Gastroesophageal sphincter (tissue), 4 donors: ENCODE data around the gene SNRNP48. TPM values are rescaled to one million over a fixed set of nuclear protein-coding genes. Genes with fewer than 3 reads are reported as not detected.

Source experiments
- ATAC-seq: fragments of 150-250 bp; one replicate; pipeline ENCODE4 v1.9.1; 2016; ENCODE audit warnings: mild to moderate bottlenecking, moderate library complexity
- H3K27ac ChIP-seq, 4 donors: fragments of 200-600 bp; sonication (generic) in 3 of 4; 1 replicate in 3 of 4; 2 replicates in 1 of 4; pipeline ENCODE4 v1.5.1; 2016 to 2019
- H3K27me3 ChIP-seq: fragments of 200-600 bp; sonication (generic); one replicate; pipeline ENCODE4 v1.5.1; 2019
- H3K36me3 ChIP-seq, 2 donors: fragments of 200-600 bp; sonication (generic); one replicate each; pipeline ENCODE4 v1.5.1; 2019; ENCODE audit warnings: control low read depth in 1 of 2
- H3K4me1 ChIP-seq, 3 donors: fragments of 200-600 bp; sonication (generic); 1 replicate in 2 of 3; 2 replicates in 1 of 3; pipeline ENCODE4 v1.5.1; 2016 to 2019; ENCODE audit warnings: control low read depth in 2 of 3
- H3K4me3 ChIP-seq, 2 donors: fragments of 200-600 bp; sonication (generic); one replicate each; pipeline ENCODE4 v1.5.1; 2019; ENCODE audit warnings: mild to moderate bottlenecking in 1 of 2, moderate library complexity in 1 of 2
- H3K9me3 ChIP-seq, 3 donors: fragments of 200-600 bp; sonication (generic); one replicate each; pipeline ENCODE4 v1.5.1; 2017 to 2019; ENCODE audit warnings: control low read depth in 2 of 3
- CTCF ChIP-seq, 4 experiments: fragments of 200-600 bp in 2 of 4; fragments of 450-650 bp in 2 of 4; sonication (generic) in 1 of 4; IDR thresholded peaks; one replicate each; pipeline ENCODE4 v1.5.1; 2017 to 2019; ENCODE audit warnings: antibody characterized with exemption in 4 of 4, mild to moderate bottlenecking in 2 of 4, moderate library complexity in 2 of 4
- EP300 ChIP-seq: sonication (generic); formaldehyde crosslinking; IDR thresholded peaks from one replicate; pipeline ENCODE4 v1.6.1; 2017; ENCODE audit warnings: antibody characterized with exemption, mild to moderate bottlenecking
- POLR2A ChIP-seq, 2 donors: fragments of 450-650 bp; IDR thresholded peaks; one replicate each; pipeline ENCODE4 v1.6.1; 2017; ENCODE audit warnings: antibody characterized with exemption in 2 of 2, mild to moderate bottlenecking in 2 of 2, moderate library complexity in 1 of 2
- POLR2AphosphoS5 ChIP-seq: sonication (generic); formaldehyde crosslinking; IDR thresholded peaks from one replicate; pipeline ENCODE4 v1.6.1; 2017; ENCODE audit warnings: antibody characterized with exemption
- WGBS, 2 donors: methylation state at CpG; one replicate each; pipeline ENCODE4 v1.1.5; 2018; ENCODE audit warnings: low coverage in 1 of 2; 5-methylcytosine and 5-hydroxymethylcytosine counted together
- total RNA-seq, 4 donors: library from RNA; depleted of rRNA; stranded (reverse); fragments of >200 nt; gene quantifications; one replicate each; pipeline ENCODE4 v1.1.0, GENCODE V29; 2016

The SNRNP48 gene
- total RNA-seq, 4 donors from 2014 or later = 11.4 to 18.9 (median 13.9) TPM

GRCh38 chr6:7542874-7543624 is 46.9 kb upstream of the SNRNP48 start:
- 6 to 63% methylated on average over 6 to 19 of the region's 32 CpGs for WGBS, 2 donors
- ATAC-seq = peak; percentile 54

GRCh38 chr6:7543789-7544424 is 46.1 kb upstream of the SNRNP48 start:
- Histone ChIP-seq H3K4me3 (no peak overlapping the region), H3K27ac (no peak overlapping the region), H3K4me1 (peaks cover 0 to 29% (median 24%) of the 10 kb centered on the region in 3 donors), H3K9me3 (no peaks in the 10 kb centered on the region), H3K36me3 (no peaks in the 10 kb centered on the region), H3K27me3 (peaks cover 87% of the 10 kb centered on the region)
- WGBS, 2 donors = 30 to 63% methylated on average over 2 to 12 of the region's 13 CpGs
- ATAC-seq = no peak
- TF ChIP-seq EP300 (no peak), CTCF (IDR thresholded peaks at IDR 0.05) (no peak), POLR2A (IDR thresholded peaks at IDR 0.05) (no peak), POLR2AphosphoS5 (no peak)

More at GRCh38 chr6:7542874-7543624, 46.9 kb upstream of the SNRNP48 start:
- Histone ChIP-seq H3K27me3 (peaks cover 86% of the 10 kb centered on the region), H3K36me3 (no peaks in the 10 kb centered on the region), H3K9me3 (no peaks in the 10 kb centered on the region), H3K4me3 (peak overlapping the region; percentile 31 to 60), H3K27ac (peak overlapping the region in 3 of 4 donors; percentile 57 to 71 (median 57)), H3K4me1 (peaks cover 0 to 29% (median 24%) of the 10 kb centered on the region in 3 donors)
- TF ChIP-seq POLR2AphosphoS5 (no peak), CTCF (IDR thresholded peaks at IDR 0.05) (no peak), POLR2A (IDR thresholded peaks at IDR 0.05) (no peak), EP300 (no peak)

- no peak overlapping the region for H3K27ac ChIP-seq
- H3K4me3 ChIP-seq = no peak overlapping the region
- no peaks in the 10 kb centered on the region for H3K36me3 ChIP-seq
- TF ChIP-seq CTCF (IDR thresholded peaks at IDR 0.05) (no peak), POLR2A (IDR thresholded peaks at IDR 0.05) (no peak), EP300 (no peak), POLR2AphosphoS5 (no peak)
- H3K4me1 ChIP-seq = peaks cover 0 to 29% (median 24%) of the 10 kb centered on the region in 3 donors
- ATAC-seq = no peak
- WGBS, 2 donors = 78 to 79% methylated on average over 3 of the region's 3 CpGs
- no peaks in the 10 kb centered on the region for H3K9me3 ChIP-seq
- H3K27me3 ChIP-seq = peaks cover 87% of the 10 kb centered on the region
Measured at GRCh38 chr6:7544597-7544996, 45.4 kb upstream of the SNRNP48 start.

GRCh38 chr6:7545316-7546019 is 44.5 kb upstream of the SNRNP48 start:
- no peaks in the 10 kb centered on the region for H3K9me3 ChIP-seq
- no peak for TF ChIP-seq POLR2AphosphoS5
- TF ChIP-seq CTCF (IDR thresholded peaks at IDR 0.05) = no peak
- no peak for TF ChIP-seq EP300
- TF ChIP-seq POLR2A (IDR thresholded peaks at IDR 0.05) = no peak
- no peak overlapping the region for H3K27ac ChIP-seq
- no peak for ATAC-seq
- H3K27me3 ChIP-seq = peaks cover 85% of the 10 kb centered on the region
- 65 to 87% methylated on average over 8 to 12 of the region's 12 CpGs for WGBS, 2 donors
- H3K4me3 ChIP-seq = no peak overlapping the region
- H3K4me1 ChIP-seq = peaks cover 0 to 28% (median 24%) of the 10 kb centered on the region in 3 donors
- no peaks in the 10 kb centered on the region for H3K36me3 ChIP-seq
